HL-60/S4 (cell line): Measurements from ENCODE around the gene DOCK10.

Source experiments
- in situ Hi-C: fragments of 300-500 bp; cut with MboI; formaldehyde crosslinking; loops from 2 replicates; pipeline ENCODE4 v1.14.3; 2022; ENCODE audit warnings: low sequenced_read_pairs

Gene DOCK10

GRCh38 chr2:224798180-224798579 lies 244.1 kb downstream of the DOCK10 start:
- in situ Hi-C loops, result loop anchor here (25.0 kb wide), 2 partner anchors 214 to 436 kb away; no protein-coding TSS in a partner anchor

- in situ Hi-C loops, result loop anchor here (25.0 kb wide), 2 partner anchors 216 to 434 kb away; no protein-coding TSS in a partner anchor
Measured at GRCh38 chr2:224796695-224797305, 245.5 kb downstream of the DOCK10 start.

- in situ Hi-C loops, result loop anchor here (25.0 kb wide), 2 partner anchors 218 to 432 kb away; no protein-coding TSS in a partner anchor
Measured at GRCh38 chr2:224793946-224794345, 248.3 kb downstream of the DOCK10 start.

- in situ Hi-C loops, result loop anchor here (25.0 kb wide), 2 partner anchors 225 to 425 kb away; no protein-coding TSS in a partner anchor
Measured at GRCh38 chr2:224786848-224787247, 255.4 kb downstream of the DOCK10 start.

GRCh38 chr2:224781400-224781799 lies 260.9 kb downstream of the DOCK10 start:
- in situ Hi-C loops, result loop anchor here (25.0 kb wide), 2 partner anchors 231 to 419 kb away; no protein-coding TSS in a partner anchor

GRCh38 chr2:224780823-224781222 lies 261.4 kb downstream of the DOCK10 start:
- in situ Hi-C loops, result loop anchor here (25.0 kb wide), 2 partner anchors 231 to 419 kb away; no protein-coding TSS in a partner anchor

- in situ Hi-C loops, result loop anchor here (25.0 kb wide), 2 partner anchors 232 to 418 kb away; no protein-coding TSS in a partner anchor
Measured at GRCh38 chr2:224780106-224780505, 262.2 kb downstream of the DOCK10 start.

GRCh38 chr2:224778474-224778877 lies 263.8 kb downstream of the DOCK10 start:
- in situ Hi-C loops, result loop anchor here (25.0 kb wide), 2 partner anchors 234 to 416 kb away; no protein-coding TSS in a partner anchor

GRCh38 chr2:224777559-224777930 lies 264.7 kb downstream of the DOCK10 start:
- in situ Hi-C loops, result loop anchor here (25.0 kb wide), 2 partner anchors 235 to 415 kb away; no protein-coding TSS in a partner anchor

- in situ Hi-C loops, result loop anchor here (25.0 kb wide), 2 partner anchors 235 to 415 kb away; no protein-coding TSS in a partner anchor
Measured at GRCh38 chr2:224776795-224777558, 265.3 kb downstream of the DOCK10 start.

- in situ Hi-C loops, result loop anchor here (25.0 kb wide), 2 partner anchors 237 to 413 kb away; no protein-coding TSS in a partner anchor
Measured at GRCh38 chr2:224775647-224776046, 266.6 kb downstream of the DOCK10 start.

- in situ Hi-C loops, result loop anchor here (25.0 kb wide), 2 partner anchors 238 to 412 kb away; no protein-coding TSS in a partner anchor
Measured at GRCh38 chr2:224774735-224775134, 267.5 kb downstream of the DOCK10 start.

- in situ Hi-C loops, result no loop called here
Measured at GRCh38 chr2:224772494-224772893, 269.8 kb downstream of the DOCK10 start.

GRCh38 chr2:224769489-224769888 lies 272.8 kb downstream of the DOCK10 start:
- in situ Hi-C loops, result no loop called here

- in situ Hi-C loops, result no loop called here
Measured at GRCh38 chr2:224764565-224765236, 277.6 kb downstream of the DOCK10 start.

GRCh38 chr2:224757934-224758548 lies 284.2 kb downstream of the DOCK10 start:
- in situ Hi-C loops, result no loop called here

GRCh38 chr2:224753743-224754540 lies 288.3 kb downstream of the DOCK10 start:
- in situ Hi-C loops, result no loop called here

- in situ Hi-C loops, result no loop called here
Measured at GRCh38 chr2:224751996-224752698, 290.1 kb downstream of the DOCK10 start.

- in situ Hi-C loops, result no loop called here
Measured at GRCh38 chr2:224749136-224749535, 293.1 kb downstream of the DOCK10 start.
